AG09319 (cell line): ENCODE results near the gene SPCS2.

ENCODE experiments used
- DNase-seq: peaks from one replicate; pipeline ENCODE4 v3.0.0-alpha.2; 2010; ENCODE audit warnings: low read depth; ENCODE audit errors: extremely low read depth
- CTCF ChIP-seq: IDR thresholded peaks from 2 replicates; pipeline ENCODE4 v1.5.1; 2011; ENCODE audit warnings: low read depth, mild to moderate bottlenecking, inconsistent platforms, low read length, moderate library complexity

SPCS2 gene

GRCh38 chr11:74948898-74949752, at the start of gene SPCS2, which contains the start of gene XRRA1:
Gene SPCS2, plus strand, starts transcription at chr11:74949266. Its CDS starts 20 bp downstream, at chr11:74949286.
Gene XRRA1, minus strand, starts transcription at chr11:74949091. Its CDS starts 8,213 bp downstream, at chr11:74940878.
- TF ChIP-seq CTCF, result no peak
- DNase-seq, result peak; percentile 94

GRCh38 chr11:74902342-74902741, 46.7 kb upstream of the SPCS2 start:
- TF ChIP-seq CTCF, result no peak
- DNase-seq, result no peak

GRCh38 chr11:74905326-74905725, 43.7 kb upstream of the SPCS2 start:
- no peak for DNase-seq
- TF ChIP-seq CTCF, result no peak

- no peak for DNase-seq
- TF ChIP-seq CTCF, result no peak
Measured at GRCh38 chr11:74909385-74909784, 39.7 kb upstream of the SPCS2 start.

- no peak for DNase-seq
- no peak for TF ChIP-seq CTCF
Measured at GRCh38 chr11:74909812-74910211, 39.3 kb upstream of the SPCS2 start.

GRCh38 chr11:74923125-74923524, 25.9 kb upstream of the SPCS2 start:
- TF ChIP-seq CTCF, result no peak
- no peak for DNase-seq

- TF ChIP-seq CTCF, result no peak
- no peak for DNase-seq
Measured at GRCh38 chr11:74925281-74925680, 23.8 kb upstream of the SPCS2 start.
